Heart left ventricle (tissue), 16 donors: Measurements from ENCODE around the gene IL2RA. TPM values are rescaled to one million over a fixed set of nuclear protein-coding genes. Genes with fewer than 3 reads are reported as not detected.

ENCODE experiments used
- ATAC-seq, 4 donors: fragments of 200-7000 bp; cut with Tn5 transposase; one replicate each; pipeline ENCODE4 v1.9.1; 2020 to 2022; ENCODE audit warnings: moderate library complexity in 4 of 4, mild to moderate bottlenecking in 3 of 4, moderate number of reproducible peaks in 1 of 4
- DNase-seq, 5 donors: peaks; one replicate each; pipeline ENCODE4 v3.0.0-alpha.2; 2020
- H3K27ac ChIP-seq, 12 donors: fragments of 200-600 bp; sonication (generic) in 4 of 12; one replicate each; pipeline versions ENCODE4 v1.5.0 to v1.8.0; 2016 to 2022; ENCODE audit warnings: mild to moderate bottlenecking in 2 of 12
- H3K27me3 ChIP-seq, 9 donors: fragments of 200-600 bp; sonication (generic) in 2 of 9; one replicate each; pipeline versions ENCODE4 v1.5.1 to v1.8.0; 2016 to 2022; ENCODE audit warnings: mild to moderate bottlenecking in 3 of 9
- H3K36me3 ChIP-seq, 9 donors: fragments of 200-600 bp; sonication (generic) in 2 of 9; one replicate each; pipeline versions ENCODE4 v1.5.0 to v1.8.0; 2018 to 2022; ENCODE audit warnings: mild to moderate bottlenecking in 2 of 9
- H3K4me1 ChIP-seq, 12 donors: fragments of 200-600 bp; sonication (generic) in 4 of 12; one replicate each; pipeline versions ENCODE4 v1.5.0 to v1.8.0; 2016 to 2022; ENCODE audit warnings: mild to moderate bottlenecking in 3 of 12
- H3K4me3 ChIP-seq, 12 donors: fragments of 200-600 bp; sonication (generic) in 4 of 12; one replicate each; pipeline versions ENCODE4 v1.5.0 to v1.8.0; 2017 to 2022; ENCODE audit warnings: mild to moderate bottlenecking in 9 of 12, moderate library complexity in 4 of 12
- H3K9me3 ChIP-seq, 12 donors: fragments of 200-600 bp; sonication (generic) in 4 of 12; one replicate each; pipeline versions ENCODE4 v1.5.0 to v1.8.0; 2016 to 2022; ENCODE audit warnings: mild to moderate bottlenecking in 1 of 12
- CTCF ChIP-seq, 12 donors: fragments of 200-600 bp; sonication (generic) in 4 of 12; IDR thresholded peaks; one replicate each; pipeline versions ENCODE4 v1.5.0 to v1.8.0; 2018 to 2022; ENCODE audit warnings: antibody characterized with exemption in 12 of 12, mild to moderate bottlenecking in 5 of 12
- POLR2A ChIP-seq, 2 donors: fragments of 450-650 bp; IDR thresholded peaks; one replicate each; pipeline ENCODE4 v1.6.1; 2017; ENCODE audit warnings: antibody characterized with exemption in 2 of 2, mild to moderate bottlenecking in 2 of 2, moderate library complexity in 2 of 2
- WGBS, 4 donors: extraction: QIAGEN DNeasy Blood & Tissue Kit in 2 of 4; methylation state at CpG; one replicate each; pipeline versions ENCODE4 v1.1.5 to v1.1.7; 2013 to 2018; 5-methylcytosine and 5-hydroxymethylcytosine counted together
- intact Hi-C, 10 donors: fragments of 100-400 bp; cut with DNase I; formaldehyde crosslinking; loops; one replicate each; pipeline versions ENCODE4 v1.11.1 to v1.14.2; 2022
- polyA plus RNA-seq, 2 donors: library from polyadenylated mRNA; stranded (reverse); fragments of 200-250 nt; gene quantifications; one replicate each; pipeline ENCODE4 v1.2.3, GENCODE V29; 2013
- total RNA-seq, 9 donors: library from RNA; depleted of rRNA in 2 of 9; stranded (reverse); fragments of >200 nt in 2 of 9; fragmentation: NEBNext Ultra II Directional in 3 of 9; extraction: Animal tissue kit (Norgen Biotek cat#: 25700) in 3 of 9; gene quantifications; one replicate each; pipeline versions ENCODE4 v1.1.0 to v1.2.4, GENCODE V29; 2016 to 2023
- donor health status: ischemic (EF 13 %, LVEDD 7.1; RV severe dilation, severe dysfunction).
- donor health status: healthy with polysubstance abuse.
- donor health status: DM: no; HTN: yes; CAD: no.
- donor health status: DM: no; HTN: no; CAD: no.
- donor health status: ischemic (EF 25% LVEDD 6.9; RV normal size, moderate dysfunction).
- donor health status: ischemic (EF 25% LVEDD 5.7; RV mildly dilated, moderate dysfunction).
- donor health status: healthy.
- donor health status: DM: yes; HTN: yes; CAD: no.
- donor health status: ischemic (EF 35%, LVEDD 5.7; RV mildly dilated, moderate dysfunction).
- donor health status: nonischemic (EF 11% LVEDD 7.7; RV severe dilation, severe dysfunction).
- donor health status: DM: yes; HTN: yes; CAD: no.
- donor health status: PGD.
- donor health status: ischemic (EF 29% LVEDD 5.4; RV normal size, mild dysfunction).
- donor health status: nonischemic (EF 23%, LVEDD 6.1; RV moderate dilation, normal function).

IL2RA gene
- total and polyA plus RNA-seq, 11 donors: 0.11 to 11.1 (median 0.90) TPM; not detected in 1

GRCh38 chr10:6102128-6102527 lies 40.0 kb upstream of the IL2RA start:
- intact Hi-C loops: loop anchor here in 1 of 10 donors (10.0 kb wide), 1 partner anchor 103 kb away; the partner anchor contains the start of gene PFKFB3
- DNase-seq: no peak
- WGBS, 4 donors: 78 to 92% (median 87%) methylated on average over 8 of the region's 8 CpGs
- Histone ChIP-seq H3K36me3 (peaks cover 0 to 100% (median 92%) of the 10 kb centered on the region in 9 donors), H3K9me3 (no peaks in the 10 kb centered on the region), H3K27me3 (no peaks in the 10 kb centered on the region), H3K4me1 (peaks cover 0 to 8% (median 0%) of the 10 kb centered on the region in 12 donors), H3K27ac (no peak overlapping the region), H3K4me3 (no peak overlapping the region)
- TF ChIP-seq CTCF (IDR thresholded peaks at IDR 0.05) (no peak), POLR2A (IDR thresholded peaks at IDR 0.05) (no peak)
- peak in 3 of 4 donors; percentile 24 to 58 (median 50) for ATAC-seq

GRCh38 chr10:6101181-6101580 lies 39.0 kb upstream of the IL2RA start:
- Histone ChIP-seq H3K4me3 (no peak overlapping the region), H3K27ac (no peak overlapping the region), H3K9me3 (no peaks in the 10 kb centered on the region), H3K27me3 (no peaks in the 10 kb centered on the region), H3K4me1 (peaks cover 0 to 12% (median 6%) of the 10 kb centered on the region in 12 donors), H3K36me3 (peaks cover 0 to 95% (median 84%) of the 10 kb centered on the region in 9 donors)
- intact Hi-C loops: loop anchor here in 1 of 10 donors (10.0 kb wide), 1 partner anchor 104 kb away; the partner anchor contains the start of gene PFKFB3
- ATAC-seq: no peak
- 84 to 91% (median 85%) methylated on average over 8 of the region's 8 CpGs for WGBS, 4 donors
- DNase-seq: no peak
- no peak for TF ChIP-seq POLR2A (IDR thresholded peaks at IDR 0.05)
- no peak for TF ChIP-seq CTCF (IDR thresholded peaks at IDR 0.05)

- TF ChIP-seq CTCF (IDR thresholded peaks at IDR 0.05) (no peak), POLR2A (IDR thresholded peaks at IDR 0.05) (no peak)
- DNase-seq (no peak), ATAC-seq (no peak)
- 61 to 79% (median 77%) methylated on average over 1 of the region's 1 CpG for WGBS, 4 donors
- H3K36me3 ChIP-seq: peaks cover 0 to 87% (median 76%) of the 10 kb centered on the region in 9 donors
- peaks cover 0 to 20% (median 14%) of the 10 kb centered on the region in 12 donors for H3K4me1 ChIP-seq
- intact Hi-C loops: loop anchor here in 1 of 10 donors (10.0 kb wide), 1 partner anchor 104 kb away; the partner anchor contains the start of gene PFKFB3
- H3K27me3 ChIP-seq: no peaks in the 10 kb centered on the region
- H3K4me3 ChIP-seq: no peak overlapping the region
- no peak overlapping the region for H3K27ac ChIP-seq
- no peaks in the 10 kb centered on the region for H3K9me3 ChIP-seq
Measured at GRCh38 chr10:6100370-6100769, 38.2 kb upstream of the IL2RA start.

- ATAC-seq (no peak), DNase-seq (no peak)
- TF ChIP-seq POLR2A (IDR thresholded peaks at IDR 0.05): no peak
- TF ChIP-seq CTCF (IDR thresholded peaks at IDR 0.05): no peak
- WGBS, 4 donors: 84 to 94% (median 93%) methylated on average over 7 of the region's 7 CpGs
- intact Hi-C loops: loop anchor here in 1 of 10 donors (10.0 kb wide), 1 partner anchor 47 kb away; no protein-coding TSS in a partner anchor
- H3K4me3 ChIP-seq: no peak overlapping the region
- H3K27me3 ChIP-seq: no peaks in the 10 kb centered on the region
- H3K9me3 ChIP-seq: no peaks in the 10 kb centered on the region
- H3K4me1 ChIP-seq: peaks cover 0 to 38% (median 26%) of the 10 kb centered on the region in 12 donors
- H3K27ac ChIP-seq: no peak overlapping the region
- peaks cover 0 to 65% (median 59%) of the 10 kb centered on the region in 9 donors for H3K36me3 ChIP-seq
Measured at GRCh38 chr10:6098156-6098555, 36.0 kb upstream of the IL2RA start.
